ENCODE results near the gene VLDLR.

The VLDLR gene

GRCh38 chr9:2637390-2637789 lies 15.8 kb downstream of the VLDLR start:
- Histone ChIP-seq H4K8ac (ENCODE audit: low read depth, low read length) (no peak overlapping the region), H3K18ac (ENCODE audit: low read length) (no peak overlapping the region), H3K79me2 (ENCODE audit: control insufficient read depth, insufficient read depth, low read length, poor library complexity) (peaks cover 2% of the 10 kb centered on the region), H2BK12ac (ENCODE audit: low read length) (no peak overlapping the region), H2AFZ (ENCODE audit: insufficient read depth, low read length, poor library complexity) (no peak overlapping the region), H2AK5ac (ENCODE audit: low read length) (no peak overlapping the region), H3K23ac (ENCODE audit: low read length) (no peak overlapping the region), H3K9me3 (ENCODE audit: insufficient read depth, low read depth, low read length) (no peaks in the 10 kb centered on the region), H3K4me1 (ENCODE audit: control insufficient read depth in 1 of 2, insufficient read depth in 2 of 2, low read length in 2 of 2) (no peaks in the 10 kb centered on the region), H3K27ac (ENCODE audit: low read depth, low read length) (no peak overlapping the region), H3K9ac (ENCODE audit: low read length) (no peak overlapping the region), H2BK120ac (ENCODE audit: insufficient read depth, low read length, poor library complexity) (no peak overlapping the region), H3K14ac (ENCODE audit: low read length) (no peak overlapping the region), H3K4me3 (ENCODE audit: low read depth, low read length) (no peak overlapping the region), H3K4me2 (ENCODE audit: low read length) (no peak overlapping the region), H3K27me3 (ENCODE audit: insufficient read depth, low read length) (no peaks in the 10 kb centered on the region), H2BK5ac (ENCODE audit: low read depth, low read length, poor library complexity) (no peak overlapping the region), H3K4ac (ENCODE audit: low read depth, low read length) (no peak overlapping the region), H4K91ac (ENCODE audit: low read depth, low read length) (no peak overlapping the region), H3K79me1 (ENCODE audit: low read length) (no peaks in the 10 kb centered on the region), H4K12ac (ENCODE audit: low read depth, low read length) (no peak overlapping the region), H3K36me3 (ENCODE audit: control insufficient read depth in 1 of 2, insufficient read depth in 2 of 2, low read length in 2 of 2) (peaks cover 5 to 13% of the 10 kb centered on the region in 2 experiments)
- WGBS (ENCODE audit: extremely low coverage, insufficient coverage, insufficient read length): no CpG with 5 or more reads among the region's 10 CpGs
- no peak for DNase-seq

- H4K8ac ChIP-seq (ENCODE audit: low read depth, low read length): no peak overlapping the region
- H3K79me1 ChIP-seq (ENCODE audit: low read length): no peaks in the 10 kb centered on the region
- H3K9ac ChIP-seq (ENCODE audit: low read length): no peak overlapping the region
- H3K27ac ChIP-seq (ENCODE audit: low read depth, low read length): no peak overlapping the region
- H3K4me2 ChIP-seq (ENCODE audit: low read length): no peak overlapping the region
- H2AFZ ChIP-seq (ENCODE audit: insufficient read depth, low read length, poor library complexity): no peak overlapping the region
- H3K4ac ChIP-seq (ENCODE audit: low read depth, low read length): no peak overlapping the region
- no peak overlapping the region for H2AK5ac ChIP-seq (ENCODE audit: low read length)
- H4K91ac ChIP-seq (ENCODE audit: low read depth, low read length): no peak overlapping the region
- H2BK12ac ChIP-seq (ENCODE audit: low read length): no peak overlapping the region
- H3K23ac ChIP-seq (ENCODE audit: low read length): no peak overlapping the region
- H3K18ac ChIP-seq (ENCODE audit: low read length): no peak overlapping the region
- H2BK5ac ChIP-seq (ENCODE audit: low read depth, low read length, poor library complexity): no peak overlapping the region
- no peaks in the 10 kb centered on the region for H3K27me3 ChIP-seq (ENCODE audit: insufficient read depth, low read length)
- H3K79me2 ChIP-seq (ENCODE audit: control insufficient read depth, insufficient read depth, low read length, poor library complexity): no peaks in the 10 kb centered on the region
- peaks cover 3% of the 10 kb centered on the region for H3K9me3 ChIP-seq (ENCODE audit: insufficient read depth, low read depth, low read length)
- H2BK120ac ChIP-seq (ENCODE audit: insufficient read depth, low read length, poor library complexity): no peak overlapping the region
- H3K4me3 ChIP-seq (ENCODE audit: low read depth, low read length): no peak overlapping the region
- no CpG with 5 or more reads among the region's 3 CpGs for WGBS (ENCODE audit: extremely low coverage, insufficient coverage, insufficient read length)
- H4K12ac ChIP-seq (ENCODE audit: low read depth, low read length): no peak overlapping the region
- H3K4me1 ChIP-seq (ENCODE audit: control insufficient read depth in 1 of 2, insufficient read depth in 2 of 2, low read length in 2 of 2): no peaks in the 10 kb centered on the region
- DNase-seq: peak; percentile 75 to 84
- H3K36me3 ChIP-seq (ENCODE audit: control insufficient read depth in 1 of 2, insufficient read depth in 2 of 2, low read length in 2 of 2): peaks cover 12 to 23% of the 10 kb centered on the region in 2 experiments
- no peak overlapping the region for H3K14ac ChIP-seq (ENCODE audit: low read length)
These were observed 17.5 kb downstream of the VLDLR start for GRCh38 chr9:2638871-2639673.

- H4K12ac ChIP-seq (ENCODE audit: low read depth, low read length): no peak overlapping the region
- H2AFZ ChIP-seq (ENCODE audit: insufficient read depth, low read length, poor library complexity): no peak overlapping the region
- H3K79me1 ChIP-seq (ENCODE audit: low read length): no peaks in the 10 kb centered on the region
- no peak overlapping the region for H3K4me2 ChIP-seq (ENCODE audit: low read length)
- no peak overlapping the region for H3K4ac ChIP-seq (ENCODE audit: low read depth, low read length)
- peak in 1 of 2 donors; percentile 68 for DNase-seq
- peaks cover 3% of the 10 kb centered on the region for H3K9me3 ChIP-seq (ENCODE audit: insufficient read depth, low read depth, low read length)
- H3K79me2 ChIP-seq (ENCODE audit: control insufficient read depth, insufficient read depth, low read length, poor library complexity): no peaks in the 10 kb centered on the region
- no peak overlapping the region for H3K14ac ChIP-seq (ENCODE audit: low read length)
- no peak overlapping the region for H3K9ac ChIP-seq (ENCODE audit: low read length)
- no peak overlapping the region for H3K18ac ChIP-seq (ENCODE audit: low read length)
- no peak overlapping the region for H2BK5ac ChIP-seq (ENCODE audit: low read depth, low read length, poor library complexity)
- H3K27ac ChIP-seq (ENCODE audit: low read depth, low read length): no peak overlapping the region
- no peak overlapping the region for H2BK12ac ChIP-seq (ENCODE audit: low read length)
- no peak overlapping the region for H3K4me3 ChIP-seq (ENCODE audit: low read depth, low read length)
- H3K27me3 ChIP-seq (ENCODE audit: insufficient read depth, low read length): no peaks in the 10 kb centered on the region
- H2AK5ac ChIP-seq (ENCODE audit: low read length): no peak overlapping the region
- no peak overlapping the region for H4K8ac ChIP-seq (ENCODE audit: low read depth, low read length)
- peaks cover 12 to 25% of the 10 kb centered on the region in 2 experiments for H3K36me3 ChIP-seq (ENCODE audit: control insufficient read depth in 1 of 2, insufficient read depth in 2 of 2, low read length in 2 of 2)
- H2BK120ac ChIP-seq (ENCODE audit: insufficient read depth, low read length, poor library complexity): no peak overlapping the region
- no peak overlapping the region for H3K23ac ChIP-seq (ENCODE audit: low read length)
- no CpG with 5 or more reads among the region's 7 CpGs for WGBS (ENCODE audit: extremely low coverage, insufficient coverage, insufficient read length)
- H3K4me1 ChIP-seq (ENCODE audit: control insufficient read depth in 1 of 2, insufficient read depth in 2 of 2, low read length in 2 of 2): no peaks in the 10 kb centered on the region
- H4K91ac ChIP-seq (ENCODE audit: low read depth, low read length): no peak overlapping the region
These were observed 18.2 kb downstream of the VLDLR start for GRCh38 chr9:2639786-2640185.

- no peak overlapping the region for H3K27ac ChIP-seq (ENCODE audit: low read depth, low read length)
- H3K79me2 ChIP-seq (ENCODE audit: control insufficient read depth, insufficient read depth, low read length, poor library complexity): no peaks in the 10 kb centered on the region
- H3K36me3 ChIP-seq (ENCODE audit: control insufficient read depth in 1 of 2, insufficient read depth in 2 of 2, low read length in 2 of 2): peaks cover 12 to 32% of the 10 kb centered on the region in 2 experiments
- no peak overlapping the region for H3K4ac ChIP-seq (ENCODE audit: low read depth, low read length)
- no peak overlapping the region for H3K4me2 ChIP-seq (ENCODE audit: low read length)
- H2BK5ac ChIP-seq (ENCODE audit: low read depth, low read length, poor library complexity): no peak overlapping the region
- no peak overlapping the region for H4K8ac ChIP-seq (ENCODE audit: low read depth, low read length)
- no peak overlapping the region for H2BK120ac ChIP-seq (ENCODE audit: insufficient read depth, low read length, poor library complexity)
- no peak overlapping the region for H4K91ac ChIP-seq (ENCODE audit: low read depth, low read length)
- no peak overlapping the region for H4K12ac ChIP-seq (ENCODE audit: low read depth, low read length)
- DNase-seq: no peak
- peaks cover 3% of the 10 kb centered on the region for H3K9me3 ChIP-seq (ENCODE audit: insufficient read depth, low read depth, low read length)
- no peaks in the 10 kb centered on the region for H3K27me3 ChIP-seq (ENCODE audit: insufficient read depth, low read length)
- no peaks in the 10 kb centered on the region for H3K79me1 ChIP-seq (ENCODE audit: low read length)
- H3K4me1 ChIP-seq (ENCODE audit: control insufficient read depth in 1 of 2, insufficient read depth in 2 of 2, low read length in 2 of 2): no peaks in the 10 kb centered on the region
- H3K18ac ChIP-seq (ENCODE audit: low read length): no peak overlapping the region
- no CpG with 5 or more reads among the region's 1 CpG for WGBS (ENCODE audit: extremely low coverage, insufficient coverage, insufficient read length)
- H3K9ac ChIP-seq (ENCODE audit: low read length): no peak overlapping the region
- no peak overlapping the region for H3K23ac ChIP-seq (ENCODE audit: low read length)
- no peak overlapping the region for H2AK5ac ChIP-seq (ENCODE audit: low read length)
- H2BK12ac ChIP-seq (ENCODE audit: low read length): no peak overlapping the region
- no peak overlapping the region for H3K4me3 ChIP-seq (ENCODE audit: low read depth, low read length)
- H2AFZ ChIP-seq (ENCODE audit: insufficient read depth, low read length, poor library complexity): no peak overlapping the region
- no peak overlapping the region for H3K14ac ChIP-seq (ENCODE audit: low read length)
These were observed 19.0 kb downstream of the VLDLR start for GRCh38 chr9:2640570-2640969.

All from trophoblast cell (in vitro differentiated cells and primary cell).